Panc1 (cell line): ENCODE data around the gene TULP4.

ENCODE experiments used
- POLR2AphosphoS5 ChIP-seq: IDR thresholded peaks from 2 replicates; pipeline ENCODE4 v1.6.1; 2012; ENCODE audit warnings: mild to moderate bottlenecking, low read depth, low read length, moderate library complexity
- TF ChIP-seq, protein P1 (sequence below): fragments of 450-650 bp; IDR thresholded peaks from 2 replicates; pipeline ENCODE4 v1.5.1; 2017; ENCODE audit warnings: mild to moderate bottlenecking

GRCh38 chr6:158366363-158366762, 54.1 kb downstream of the TULP4 start:
- TF ChIP-seq, protein P1, sequence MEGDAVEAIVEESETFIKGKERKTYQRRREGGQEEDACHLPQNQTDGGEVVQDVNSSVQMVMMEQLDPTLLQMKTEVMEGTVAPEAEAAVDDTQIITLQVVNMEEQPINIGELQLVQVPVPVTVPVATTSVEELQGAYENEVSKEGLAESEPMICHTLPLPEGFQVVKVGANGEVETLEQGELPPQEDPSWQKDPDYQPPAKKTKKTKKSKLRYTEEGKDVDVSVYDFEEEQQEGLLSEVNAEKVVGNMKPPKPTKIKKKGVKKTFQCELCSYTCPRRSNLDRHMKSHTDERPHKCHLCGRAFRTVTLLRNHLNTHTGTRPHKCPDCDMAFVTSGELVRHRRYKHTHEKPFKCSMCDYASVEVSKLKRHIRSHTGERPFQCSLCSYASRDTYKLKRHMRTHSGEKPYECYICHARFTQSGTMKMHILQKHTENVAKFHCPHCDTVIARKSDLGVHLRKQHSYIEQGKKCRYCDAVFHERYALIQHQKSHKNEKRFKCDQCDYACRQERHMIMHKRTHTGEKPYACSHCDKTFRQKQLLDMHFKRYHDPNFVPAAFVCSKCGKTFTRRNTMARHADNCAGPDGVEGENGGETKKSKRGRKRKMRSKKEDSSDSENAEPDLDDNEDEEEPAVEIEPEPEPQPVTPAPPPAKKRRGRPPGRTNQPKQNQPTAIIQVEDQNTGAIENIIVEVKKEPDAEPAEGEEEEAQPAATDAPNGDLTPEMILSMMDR = no peak
- no peak for TF ChIP-seq POLR2AphosphoS5
